Right kidney (tissue), 1 donor: ENCODE data around the gene PAK4.

Experiments
- DNase-seq: peaks from one replicate; pipeline ENCODE4 v3.0.0-alpha.2; 2016

Gene PAK4

GRCh38 chr19:39180749-39181148 lies 55.2 kb downstream of the PAK4 start:
- DNase-seq = no peak

- DNase-seq = no peak
These were observed 56.1 kb downstream of the PAK4 start for GRCh38 chr19:39181500-39182173.

GRCh38 chr19:39182174-39182505 lies 56.6 kb downstream of the PAK4 start:
- DNase-seq = no peak

DNA sequence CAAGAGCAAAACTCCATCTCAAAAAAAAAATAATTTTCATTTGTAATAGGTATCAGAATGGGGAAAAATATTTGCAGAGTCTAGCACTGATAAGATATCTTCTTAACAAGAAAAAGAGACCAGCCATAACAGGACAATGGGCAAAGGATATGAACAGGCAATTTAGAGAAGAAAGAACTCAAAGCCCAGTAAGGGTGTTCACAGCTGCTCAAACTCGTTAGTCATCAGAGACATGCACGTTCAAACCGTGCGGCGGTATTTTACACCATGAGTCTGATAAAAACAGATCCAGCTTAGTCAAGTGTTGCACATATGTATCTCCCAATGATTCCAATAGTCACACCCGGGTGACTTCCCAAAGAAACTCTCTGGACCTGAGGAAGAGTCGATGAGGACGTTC lies 57.5 kb downstream of the PAK4 start:
- no peak for DNase-seq

DNA sequence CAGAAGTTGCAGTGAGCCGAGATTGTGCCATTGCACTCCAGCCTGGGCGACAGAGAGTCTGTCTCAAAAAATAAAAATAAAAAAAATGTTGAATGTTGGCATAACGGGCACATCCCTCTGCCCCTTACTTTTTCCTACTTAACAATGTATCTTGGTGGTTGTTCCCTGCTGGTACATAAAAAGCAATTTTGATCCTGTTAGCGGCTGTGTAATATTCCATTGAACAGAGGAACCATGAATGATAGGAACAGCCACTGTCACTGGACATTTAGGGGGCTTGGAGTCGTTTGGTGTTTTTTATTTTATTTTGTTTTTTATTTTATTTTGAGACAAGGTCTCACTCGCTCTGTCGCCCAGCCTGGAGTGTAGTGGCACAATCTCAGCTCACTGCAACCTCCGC lies 60.8 kb downstream of the PAK4 start:
- no peak for DNase-seq

DNA sequence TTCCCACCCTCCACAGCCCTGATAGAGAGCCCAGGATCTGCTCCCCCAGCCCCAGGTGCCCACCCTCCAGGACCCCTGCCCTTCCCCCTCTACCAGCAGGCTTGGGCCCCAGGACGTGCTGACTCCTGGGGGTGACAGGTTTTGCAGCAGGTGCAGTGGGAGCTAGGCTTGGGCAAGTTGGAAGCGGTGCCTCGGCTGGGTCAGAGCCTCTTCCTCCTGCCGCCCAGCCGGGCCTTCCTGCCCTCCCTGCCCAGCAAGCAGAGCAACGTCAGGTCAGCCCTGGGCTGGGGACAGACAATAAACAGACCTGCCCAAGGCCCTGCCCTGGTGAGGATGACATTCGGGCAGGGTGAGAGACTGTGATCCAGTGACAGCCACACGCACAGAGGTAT lies 62.0 kb downstream of the PAK4 start:
- no peak for DNase-seq

- no peak for DNase-seq
These were observed 63.4 kb downstream of the PAK4 start for GRCh38 chr19:39188960-39189359.

- DNase-seq = no peak
These were observed 65.2 kb downstream of the PAK4 start for GRCh38 chr19:39190768-39191167.

DNA sequence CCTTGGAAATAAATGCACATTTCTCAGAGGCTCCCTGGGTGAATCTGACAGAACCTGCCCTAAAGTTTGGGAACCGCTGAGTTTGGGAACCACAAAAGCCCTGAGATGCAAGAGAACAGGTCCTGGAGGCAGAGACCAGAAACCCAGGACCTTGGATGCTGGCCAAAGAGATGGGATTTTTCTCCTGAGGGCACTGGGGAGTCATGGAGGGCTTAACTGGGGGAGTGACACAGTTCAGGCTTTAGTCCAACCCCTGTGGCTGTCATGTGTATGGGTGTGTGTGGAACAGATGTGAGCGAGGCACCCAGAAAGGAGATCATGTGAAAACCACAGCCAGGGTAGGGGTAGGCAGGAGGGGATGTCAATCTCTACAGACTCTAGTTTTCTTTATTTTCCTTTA lies 67.3 kb downstream of the PAK4 start:
- no peak for DNase-seq

- DNase-seq = no peak
These were observed 68.2 kb downstream of the PAK4 start for GRCh38 chr19:39193803-39194202.

GRCh38 chr19:39194832-39195542 lies 69.4 kb downstream of the PAK4 start:
- no peak for DNase-seq

- DNase-seq = no peak
These were observed 70.2 kb downstream of the PAK4 start for GRCh38 chr19:39195755-39196154.

GRCh38 chr19:39196320-39196719 lies 70.7 kb downstream of the PAK4 start:
- DNase-seq = no peak

- peak; percentile 53 for DNase-seq
These were observed 71.4 kb downstream of the PAK4 start, which contains the start of gene NCCRP1 for GRCh38 chr19:39196860-39197562. TSS of gene NCCRP1 (plus strand) at chr19:39196964. CDS start at chr19:39196983, 19 bp downstream.

GRCh38 chr19:39197808-39198207 lies 72.2 kb downstream of the PAK4 start:
- DNase-seq = no peak

GRCh38 chr19:39199025-39199424 lies 73.4 kb downstream of the PAK4 start:
- peak; percentile 56 for DNase-seq

- no peak for DNase-seq
These were observed 74.6 kb downstream of the PAK4 start for GRCh38 chr19:39200066-39200802.

DNA sequence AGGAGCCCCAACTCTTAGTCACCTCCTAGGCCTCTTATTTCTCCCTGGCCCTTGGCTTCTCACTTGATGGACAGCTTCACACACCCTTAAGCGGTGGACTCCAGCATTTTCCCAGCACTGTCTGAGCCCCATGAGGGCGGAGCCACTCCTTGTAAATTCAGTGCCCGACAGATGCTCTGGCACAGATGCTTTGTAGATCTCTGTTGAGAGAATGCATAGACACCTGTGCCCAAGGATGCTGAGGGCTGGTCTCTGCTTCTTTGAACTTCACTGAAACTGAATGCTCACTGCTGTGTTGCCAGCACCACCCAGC lies 75.2 kb downstream of the PAK4 start:
- no peak for DNase-seq

DNA sequence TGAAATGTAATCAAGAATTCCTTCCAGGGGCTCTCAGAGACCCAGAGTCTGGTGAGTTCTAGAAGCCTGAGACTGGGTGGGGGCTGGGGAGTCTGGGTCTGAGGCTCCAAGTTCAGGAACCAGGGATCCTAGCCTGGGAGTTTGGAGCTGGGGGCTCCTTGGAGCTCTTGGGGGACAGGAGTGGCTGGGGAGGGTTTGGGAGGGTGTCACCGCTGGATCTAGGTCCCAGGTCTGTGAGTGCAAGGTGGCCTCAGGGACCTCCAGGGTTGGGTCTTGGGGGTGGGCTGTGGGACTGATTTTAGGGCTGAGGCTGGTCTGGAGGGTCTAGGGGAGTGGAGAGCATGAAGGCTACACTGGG lies 77.4 kb downstream of the PAK4 start:
- DNase-seq = no peak

- no peak for DNase-seq
These were observed 78.1 kb downstream of the PAK4 start, which contains the start of gene SYCN for GRCh38 chr19:39203372-39204341. TSS of gene SYCN (minus strand) at chr19:39204263. CDS start at chr19:39204254, 9 bp downstream.

- no peak for DNase-seq
These were observed 79.8 kb downstream of the PAK4 start for GRCh38 chr19:39205449-39205764.

- no peak for DNase-seq
These were observed 80.5 kb downstream of the PAK4 start for GRCh38 chr19:39206122-39206521.
